Measurements from ENCODE around the gene OMP. TPM values are rescaled to one million over a fixed set of nuclear protein-coding genes. Genes with fewer than 3 reads are reported as not detected.

OMP gene
- total RNA-seq, 2 experiments from 2014 or later, result not detected

GRCh38 chr11:77081381-77081851 is 21.2 kb upstream of the OMP start:
- no peaks in the 10 kb centered on the region for H3K36me3 ChIP-seq (ENCODE audit: insufficient read depth, low read length)
- Mint-ChIP-seq H3K27me3 (no peaks in the 10 kb centered on the region), H3K36me3 (ENCODE audit: low read depth) (no peaks in the 10 kb centered on the region), H3K4me3 (no peak overlapping the region), H3K9me3 (no peaks in the 10 kb centered on the region), H3K27ac (peak overlapping the region; percentile 96), H3K4me1 (ENCODE audit: low read depth) (peaks cover 18% of the 10 kb centered on the region)
- H3K27ac ChIP-seq (ENCODE audit: low read depth in 1 of 2, low read length in 2 of 2), result no peak overlapping the region
- ChIA-PET POLR2A (interaction anchor here (0.9 to 1.9 kb wide), 2 partner anchors 9 to 10 kb away, joined by 3 to 4 read pairs; no protein-coding TSS in a partner anchor), CTCF (interaction anchor here (1.0 kb wide), 1 partner anchor 10 kb away, joined by 4 read pairs; no protein-coding TSS in a partner anchor)
- no peak for TF ChIP-seq CTCF (IDR thresholded peaks at IDR 0.05)
- peaks cover 0 to 6% of the 10 kb centered on the region in 2 experiments for H3K9me3 ChIP-seq (ENCODE audit: control insufficient read depth in 1 of 2, insufficient read depth in 1 of 2, low read length in 2 of 2)
- DNase-seq (peak in 1 of 14 experiments; percentile 15), ATAC-seq (ENCODE audit: poor library complexity) (no peak)
- H3K4me1 ChIP-seq (ENCODE audit: insufficient read depth, low read length), result peaks cover 26% of the 10 kb centered on the region
- no peak overlapping the region for H3K4me3 ChIP-seq (ENCODE audit: low read length)
- H3K27me3 ChIP-seq (ENCODE audit: control insufficient read depth in 1 of 2, insufficient read depth in 2 of 2, low read length in 2 of 2), result no peaks in the 10 kb centered on the region
- intact Hi-C loops (cut with DNase I, micrococcal nuclease), result no loop called here

GRCh38 chr11:77081976-77082836 is 20.4 kb upstream of the OMP start:
- intact Hi-C loops (cut with DNase I, micrococcal nuclease), result loop anchor here in 1 of 2 experiments (2.0 kb wide), 1 partner anchor 35 kb away; no protein-coding TSS in a partner anchor
- Mint-ChIP-seq H3K4me1 (ENCODE audit: low read depth) (peaks cover 18% of the 10 kb centered on the region), H3K27me3 (no peaks in the 10 kb centered on the region), H3K36me3 (ENCODE audit: low read depth) (no peaks in the 10 kb centered on the region), H3K9me3 (no peaks in the 10 kb centered on the region), H3K27ac (peak overlapping the region; percentile 96), H3K4me3 (peak overlapping the region; percentile 72)
- DNase-seq, result peak in 1 of 14 experiments; percentile 32
- peaks cover 0 to 6% of the 10 kb centered on the region in 2 experiments for H3K9me3 ChIP-seq (ENCODE audit: control insufficient read depth in 1 of 2, insufficient read depth in 1 of 2, low read length in 2 of 2)
- peak overlapping the region; percentile 33 for H3K4me3 ChIP-seq (ENCODE audit: low read length)
- ChIA-PET CTCF (interaction anchor here (0.6 to 1.3 kb wide), 3 partner anchors 10 to 37 kb away, joined by 3 to 6 read pairs (median 3); no protein-coding TSS in a partner anchor), POLR2A (interaction anchor here (0.9 to 1.9 kb wide), 7 partner anchors 9 to 913 kb away, joined by 3 to 13 read pairs (median 5); partner anchors contain the start of genes CAPN5 and INTS4)
- ATAC-seq (ENCODE audit: poor library complexity), result peak; percentile 40
- peak overlapping the region; percentile 47 to 65 for H3K27ac ChIP-seq (ENCODE audit: low read depth in 1 of 2, low read length in 2 of 2)
- H3K4me1 ChIP-seq (ENCODE audit: insufficient read depth, low read length), result peaks cover 26% of the 10 kb centered on the region
- no peaks in the 10 kb centered on the region for H3K36me3 ChIP-seq (ENCODE audit: insufficient read depth, low read length)
- no peaks in the 10 kb centered on the region for H3K27me3 ChIP-seq (ENCODE audit: control insufficient read depth in 1 of 2, insufficient read depth in 2 of 2, low read length in 2 of 2)
- TF ChIP-seq CTCF (IDR thresholded peaks at IDR 0.05), result no peak

GRCh38 chr11:77082838-77083565 is 19.6 kb upstream of the OMP start:
- Mint-ChIP-seq H3K27ac (peak overlapping the region; percentile 96), H3K27me3 (no peaks in the 10 kb centered on the region), H3K4me3 (peak overlapping the region; percentile 72), H3K4me1 (ENCODE audit: low read depth) (peaks cover 18% of the 10 kb centered on the region), H3K36me3 (ENCODE audit: low read depth) (no peaks in the 10 kb centered on the region), H3K9me3 (no peaks in the 10 kb centered on the region)
- H3K27ac ChIP-seq (ENCODE audit: low read depth in 1 of 2, low read length in 2 of 2), result peak overlapping the region; percentile 47 to 65
- TF ChIP-seq CTCF (IDR thresholded peaks at IDR 0.05), result no peak
- ATAC-seq (ENCODE audit: poor library complexity) (peak; percentile 95), DNase-seq (peak in 12 of 14 experiments; percentile 21 to 74 (median 52))
- POLR2A ChIA-PET, result interaction anchor here (0.9 to 1.9 kb wide), 6 partner anchors 10 to 912 kb away, joined by 3 to 13 read pairs (median 5); partner anchors contain the start of genes CAPN5 and INTS4
- no peaks in the 10 kb centered on the region for H3K36me3 ChIP-seq (ENCODE audit: insufficient read depth, low read length)
- H3K27me3 ChIP-seq (ENCODE audit: control insufficient read depth in 1 of 2, insufficient read depth in 2 of 2, low read length in 2 of 2), result no peaks in the 10 kb centered on the region
- H3K9me3 ChIP-seq (ENCODE audit: control insufficient read depth in 1 of 2, insufficient read depth in 1 of 2, low read length in 2 of 2), result peaks cover 0 to 6% of the 10 kb centered on the region in 2 experiments
- peaks cover 26% of the 10 kb centered on the region for H3K4me1 ChIP-seq (ENCODE audit: insufficient read depth, low read length)
- CTCF ChIA-PET, result interaction anchor here (0.6 to 1.3 kb wide), 3 partner anchors 9 to 37 kb away, joined by 3 to 6 read pairs (median 3); no protein-coding TSS in a partner anchor
- intact Hi-C loops (cut with DNase I, micrococcal nuclease), result loop anchor here in 1 of 2 experiments (2.0 kb wide), 1 partner anchor 36 kb away; no protein-coding TSS in a partner anchor
- H3K4me3 ChIP-seq (ENCODE audit: low read length), result peak overlapping the region; percentile 33
